Subcutaneous adipose tissue (tissue), 4 donors: ENCODE results near the gene PDE4B. TPM values are rescaled to one million over a fixed set of nuclear protein-coding genes. Genes with fewer than 3 reads are reported as not detected.

Experiments used
- CTCF ChIP-seq: fragments of 450-650 bp; IDR thresholded peaks from one replicate; pipeline ENCODE4 v1.5.1; 2016; ENCODE audit warnings: low read depth, mild to moderate bottlenecking, control low read depth, antibody characterized with exemption, moderate library complexity
- total RNA-seq, 4 donors: library from RNA; depleted of rRNA; stranded (reverse); fragments of >200 nt; gene quantifications; one replicate each; pipeline ENCODE4 v1.1.0, GENCODE V29; 2016

The PDE4B gene
- total RNA-seq, 4 donors from 2014 or later: 8.5 to 31.8 (median 15.5) TPM

GRCh38 chr1:66262208-66262963, 469.7 kb downstream of the PDE4B start:
- TF ChIP-seq CTCF: no peak

DNA sequence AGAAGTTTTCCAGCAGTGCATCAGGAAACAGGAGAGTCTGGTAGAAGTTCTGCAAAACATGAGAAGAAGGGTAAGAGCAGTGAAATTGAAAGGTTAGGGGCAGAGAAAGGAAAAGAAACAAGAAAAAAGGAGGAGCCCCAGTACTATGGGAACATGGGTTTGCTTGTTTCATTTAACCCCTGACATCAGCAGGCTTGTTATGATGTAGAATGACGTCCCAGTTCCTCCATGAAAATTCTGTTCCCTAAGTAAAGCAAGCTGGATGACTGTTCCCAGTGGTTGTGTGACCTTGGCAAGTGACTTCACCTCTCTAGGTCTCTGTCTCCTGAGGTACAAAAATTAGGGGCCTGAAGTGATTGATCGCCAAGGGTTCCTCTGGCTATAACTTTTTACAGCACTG, 472.6 kb downstream of the PDE4B start:
- TF ChIP-seq CTCF: no peak

DNA sequence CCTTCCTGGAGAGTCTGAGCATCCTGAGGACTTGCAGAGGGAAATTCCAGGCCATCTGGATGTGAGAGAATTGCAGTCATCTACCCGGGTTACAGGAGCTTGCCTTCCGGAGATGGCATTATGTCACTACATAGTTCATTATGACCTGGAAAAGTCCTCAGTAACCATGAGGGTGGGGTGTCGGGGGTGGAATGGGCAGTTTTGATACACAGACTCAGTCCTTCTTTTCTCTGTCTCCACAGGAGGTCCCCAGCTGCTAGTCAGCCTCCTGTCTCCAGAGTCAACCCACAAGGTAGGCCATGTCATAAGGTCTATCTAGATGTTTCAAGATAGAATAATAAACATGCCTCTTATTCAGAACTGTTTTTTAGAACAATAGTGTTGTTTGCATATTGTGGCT, 473.1 kb downstream of the PDE4B start:
- no peak for TF ChIP-seq CTCF

GRCh38 chr1:66266350-66266749, 473.7 kb downstream of the PDE4B start:
- no peak for TF ChIP-seq CTCF

GRCh38 chr1:66266756-66267155, 474.1 kb downstream of the PDE4B start:
- TF ChIP-seq CTCF: no peak

DNA sequence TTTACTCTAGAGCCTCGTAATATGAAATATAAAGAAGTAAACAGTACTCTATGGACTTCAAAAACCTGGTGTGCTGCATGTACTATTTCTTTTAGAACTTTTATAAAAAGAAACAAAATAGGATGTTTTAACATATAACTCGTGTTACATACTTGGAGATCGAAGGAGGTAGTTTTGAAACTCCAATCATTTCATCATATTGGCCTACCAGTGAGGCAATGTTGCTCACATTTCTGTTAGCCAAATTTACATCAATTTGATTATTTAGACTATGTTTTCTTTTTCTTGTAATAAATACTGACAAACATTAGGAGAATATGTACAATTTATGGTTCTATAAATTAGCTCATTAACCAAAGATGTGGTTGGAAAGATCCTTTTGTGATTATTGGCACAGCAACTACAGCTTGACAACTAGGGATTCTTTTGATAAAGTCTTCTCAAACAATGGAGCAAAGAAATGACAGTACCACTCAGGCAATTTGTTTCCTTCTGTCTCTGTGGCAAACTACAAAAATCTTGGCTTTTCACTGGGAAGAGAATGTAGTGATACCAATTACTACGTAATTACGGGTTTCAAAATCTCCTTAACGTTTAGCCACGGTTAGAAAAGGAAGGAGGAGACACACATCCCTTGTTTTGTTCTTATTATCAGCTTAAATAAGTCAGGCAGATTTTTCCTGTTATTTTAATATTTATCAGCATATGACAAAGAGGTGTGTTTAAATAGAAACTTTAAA, 474.7 kb downstream of the PDE4B start:
- no peak for TF ChIP-seq CTCF

DNA sequence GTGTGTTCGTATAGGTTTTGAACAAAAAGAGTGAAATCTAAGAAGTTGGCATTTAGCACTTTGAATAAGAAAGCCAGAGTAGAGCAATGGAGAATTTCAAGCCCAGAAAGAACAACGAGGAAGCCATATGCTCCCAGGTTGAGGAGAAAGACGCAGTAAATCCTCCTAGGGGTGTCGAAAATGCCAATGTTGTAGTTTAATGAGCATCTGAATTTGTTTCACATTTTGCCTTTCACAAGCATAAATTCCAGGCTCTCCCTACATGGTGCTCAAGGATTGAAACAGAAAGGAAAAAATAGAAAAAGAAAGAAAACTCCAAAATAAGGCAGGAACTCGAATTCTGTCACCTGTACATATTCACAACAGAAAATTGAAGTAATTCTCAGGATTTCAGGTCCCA, 476.5 kb downstream of the PDE4B start:
- no peak for TF ChIP-seq CTCF
